Lower leg skin (tissue), 3 donors: ENCODE results near the gene DHRSX.

Experiments
- CTCF ChIP-seq, 3 donors: fragments of 450-650 bp; IDR thresholded peaks; one replicate each; pipeline ENCODE4 v1.5.1; 2016; ENCODE audit warnings: antibody characterized with exemption in 3 of 3, mild to moderate bottlenecking in 3 of 3, moderate library complexity in 2 of 3
- POLR2A ChIP-seq, 2 donors: fragments of 450-650 bp; IDR thresholded peaks; one replicate each; pipeline ENCODE4 v1.6.1; 2016 to 2017; ENCODE audit warnings: antibody characterized with exemption in 2 of 2, mild to moderate bottlenecking in 1 of 2, moderate library complexity in 1 of 2

DNA sequence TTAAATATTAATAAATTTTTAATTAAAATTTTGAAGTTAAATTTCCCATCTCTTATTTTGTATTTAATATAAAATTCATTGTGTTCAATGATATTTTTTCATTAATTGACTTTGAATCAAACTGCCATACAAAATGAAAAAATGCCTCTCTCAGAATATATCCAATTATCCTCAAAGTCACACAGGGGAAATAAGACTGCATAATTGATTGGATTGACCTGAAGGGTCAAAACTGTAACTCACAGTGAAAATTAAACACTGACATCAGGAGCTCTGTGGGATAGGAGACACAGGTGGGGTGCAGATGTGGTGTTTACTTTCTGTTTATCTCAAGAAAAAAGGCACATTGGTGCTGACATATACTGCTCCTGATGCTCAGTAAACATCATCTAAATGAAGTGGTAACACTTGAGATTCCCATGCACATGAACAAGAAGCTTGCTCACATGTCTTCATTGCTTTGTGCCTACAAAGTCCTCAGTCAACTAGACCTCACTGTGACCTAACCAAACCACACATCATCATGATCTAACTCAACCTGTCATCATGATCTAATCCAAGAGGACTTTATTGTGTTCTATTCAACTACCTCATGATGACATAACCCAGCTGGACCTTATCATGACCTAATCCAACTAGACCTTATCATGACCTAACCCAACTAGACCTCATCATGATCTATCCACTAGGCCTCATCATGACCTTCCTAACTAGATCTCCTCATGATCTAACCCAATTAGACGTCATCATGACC is 83.7 kb downstream of the DHRSX start:
- TF ChIP-seq CTCF (IDR thresholded peaks at IDR 0.05) (no peak), POLR2A (IDR thresholded peaks at IDR 0.05) (no peak)
